ENCODE measurements around the gene WSCD1.

Gene WSCD1

DNA sequence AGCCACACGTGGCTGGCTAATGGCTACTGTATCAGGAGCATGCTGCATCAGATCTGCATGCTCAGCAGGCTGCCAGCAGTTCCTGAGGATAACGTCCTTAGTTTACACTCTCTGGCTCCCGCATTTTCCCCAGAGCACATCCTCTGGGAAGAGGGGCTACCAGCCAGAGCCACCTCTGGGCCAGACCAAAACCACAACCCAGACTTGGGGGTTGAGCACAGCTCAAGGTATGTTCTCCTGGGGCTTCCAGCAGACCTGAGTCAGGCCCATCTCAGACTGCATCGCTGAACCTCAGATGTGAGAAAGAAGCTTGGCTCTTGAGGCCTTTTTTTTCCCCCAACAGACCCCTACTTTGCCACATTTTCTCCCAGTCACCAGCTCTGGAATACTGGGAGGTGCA is 23.7 kb upstream of the WSCD1 start:
- no peak for TF ChIP-seq ZNF302 (tag by site-specific recombination; IDR thresholded peaks at IDR 0.05; ENCODE audit: low read depth)
- no peak for TF ChIP-seq GLI4 (tag by site-specific recombination; IDR thresholded peaks at IDR 0.05)
- no peak for TF ChIP-seq ZFP37 (tag by site-specific recombination; IDR thresholded peaks at IDR 0.05)
- TF ChIP-seq KLF7 (tag by site-specific recombination; IDR thresholded peaks at IDR 0.05; ENCODE audit: borderline replicate concordance), result no peak
- TF ChIP-seq, protein P1, sequence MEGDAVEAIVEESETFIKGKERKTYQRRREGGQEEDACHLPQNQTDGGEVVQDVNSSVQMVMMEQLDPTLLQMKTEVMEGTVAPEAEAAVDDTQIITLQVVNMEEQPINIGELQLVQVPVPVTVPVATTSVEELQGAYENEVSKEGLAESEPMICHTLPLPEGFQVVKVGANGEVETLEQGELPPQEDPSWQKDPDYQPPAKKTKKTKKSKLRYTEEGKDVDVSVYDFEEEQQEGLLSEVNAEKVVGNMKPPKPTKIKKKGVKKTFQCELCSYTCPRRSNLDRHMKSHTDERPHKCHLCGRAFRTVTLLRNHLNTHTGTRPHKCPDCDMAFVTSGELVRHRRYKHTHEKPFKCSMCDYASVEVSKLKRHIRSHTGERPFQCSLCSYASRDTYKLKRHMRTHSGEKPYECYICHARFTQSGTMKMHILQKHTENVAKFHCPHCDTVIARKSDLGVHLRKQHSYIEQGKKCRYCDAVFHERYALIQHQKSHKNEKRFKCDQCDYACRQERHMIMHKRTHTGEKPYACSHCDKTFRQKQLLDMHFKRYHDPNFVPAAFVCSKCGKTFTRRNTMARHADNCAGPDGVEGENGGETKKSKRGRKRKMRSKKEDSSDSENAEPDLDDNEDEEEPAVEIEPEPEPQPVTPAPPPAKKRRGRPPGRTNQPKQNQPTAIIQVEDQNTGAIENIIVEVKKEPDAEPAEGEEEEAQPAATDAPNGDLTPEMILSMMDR (tag by site-specific recombination; IDR thresholded peaks at IDR 0.05), result no peak
- Histone ChIP-seq H3K27ac (ENCODE audit: extremely low read depth, low read depth, low read length) (no peak overlapping the region), H3K4me1 (ENCODE audit: control insufficient read depth, insufficient read depth, low read length) (no peaks in the 10 kb centered on the region), H3K36me3 (ENCODE audit: control insufficient read depth in 2 of 2, insufficient read depth in 1 of 2, low read length in 2 of 2) (no peaks in the 10 kb centered on the region), H3K9me3 (ENCODE audit: control insufficient read depth, insufficient read depth, low read depth, low read length) (no peaks in the 10 kb centered on the region), H3K4me3 (ENCODE audit: low read depth, low read length) (no peak overlapping the region)
- CTCF ChIA-PET, result no interaction called here
- POLR2A ChIA-PET, result no interaction called here

DNA sequence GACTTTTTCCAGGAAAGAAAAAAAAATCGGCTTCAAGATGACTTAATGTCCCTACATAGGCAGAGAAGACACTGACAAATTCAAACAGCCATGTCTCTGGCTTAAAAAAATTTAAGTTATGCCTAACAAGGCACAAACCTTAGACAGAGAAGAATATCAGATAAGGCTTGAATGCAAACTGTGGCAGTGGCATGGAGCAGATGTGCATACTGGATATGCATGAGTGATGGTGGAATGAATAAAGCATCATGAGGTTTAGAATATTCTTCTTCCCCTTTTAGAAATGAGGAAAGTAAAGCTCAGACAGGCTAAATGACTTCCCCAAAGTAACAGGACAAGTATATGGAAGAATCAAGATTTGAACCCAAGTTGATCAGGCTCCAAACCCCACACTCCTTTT is 23.2 kb upstream of the WSCD1 start:
- no peaks in the 10 kb centered on the region for H3K36me3 ChIP-seq (ENCODE audit: control insufficient read depth in 2 of 2, insufficient read depth in 1 of 2, low read length in 2 of 2)
- no peaks in the 10 kb centered on the region for H3K9me3 ChIP-seq (ENCODE audit: control insufficient read depth, insufficient read depth, low read depth, low read length)
- no peaks in the 10 kb centered on the region for H3K4me1 ChIP-seq (ENCODE audit: control insufficient read depth, insufficient read depth, low read length)
- no peak overlapping the region for H3K27ac ChIP-seq (ENCODE audit: extremely low read depth, low read depth, low read length)
- TF ChIP-seq ZFHX2 (tag by site-specific recombination; conservative IDR thresholded peaks at IDR 0.05), result no peak
- TF ChIP-seq OVOL3 (tag by site-specific recombination; IDR thresholded peaks at IDR 0.05), result no peak
- no peak overlapping the region for H3K4me3 ChIP-seq (ENCODE audit: low read depth, low read length)
- ChIA-PET CTCF (no interaction called here), POLR2A (no interaction called here)

DNA sequence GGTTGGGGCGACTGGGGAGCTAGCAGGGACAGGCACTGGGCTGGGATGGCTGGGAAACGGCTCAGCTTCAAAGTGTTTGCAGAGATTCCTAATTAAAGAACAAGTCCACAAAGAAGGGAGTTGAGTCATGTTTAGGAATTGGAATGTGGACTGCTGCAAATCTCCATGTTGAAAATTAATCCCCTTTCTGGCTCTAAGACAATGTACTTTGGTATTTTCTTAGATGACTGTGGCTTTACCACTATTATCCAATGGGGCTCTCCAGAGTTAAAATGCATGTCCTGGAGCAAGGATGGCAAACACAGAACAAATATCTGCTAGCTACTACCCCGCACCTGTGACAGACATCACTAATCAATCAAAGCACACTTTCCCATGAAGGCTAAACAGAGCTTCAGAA is 22.2 kb upstream of the WSCD1 start:
- POLR2A ChIA-PET, result interaction anchor here (0.6 kb wide), 2 partner anchors 8 to 1358 kb away, joined by 4 to 5 read pairs; no protein-coding TSS in a partner anchor
- CTCF ChIA-PET, result interaction anchor here (0.8 to 1.1 kb wide), 2 partner anchors 21 to 254 kb away, joined by 3 read pairs; no protein-coding TSS in a partner anchor
- H3K36me3 ChIP-seq (ENCODE audit: control insufficient read depth in 2 of 2, insufficient read depth in 1 of 2, low read length in 2 of 2), result no peaks in the 10 kb centered on the region
- TF ChIP-seq ZNF423 (tag by site-specific recombination; IDR thresholded peaks at IDR 0.05) (no peak), ZSCAN16 (tag by site-specific recombination; IDR thresholded peaks at IDR 0.05) (no peak), HOXA7 (CRISPR knock-in tag; IDR thresholded peaks at IDR 0.05; ENCODE audit: borderline replicate concordance) (no peak), ZNF23 (tag by site-specific recombination; IDR thresholded peaks at IDR 0.05; ENCODE audit: borderline replicate concordance) (no peak), ZNF221 (tag by site-specific recombination; IDR thresholded peaks at IDR 0.05; ENCODE audit: borderline replicate concordance) (no peak), OVOL3 (tag by site-specific recombination; IDR thresholded peaks at IDR 0.05) (no peak), KLF7 (tag by site-specific recombination; IDR thresholded peaks at IDR 0.05; ENCODE audit: borderline replicate concordance) (no peak), ZNF175 (tag by site-specific recombination; IDR thresholded peaks at IDR 0.05) (no peak), ZNF16 (tag by site-specific recombination; IDR thresholded peaks at IDR 0.05; ENCODE audit: low read depth) (no peak), ZNF433 (tag by site-specific recombination; IDR thresholded peaks at IDR 0.05; ENCODE audit: low read depth) (no peak), ZNF302 (tag by site-specific recombination; IDR thresholded peaks at IDR 0.05; ENCODE audit: low read depth) (no peak)
- TF ChIP-seq, protein P2, sequence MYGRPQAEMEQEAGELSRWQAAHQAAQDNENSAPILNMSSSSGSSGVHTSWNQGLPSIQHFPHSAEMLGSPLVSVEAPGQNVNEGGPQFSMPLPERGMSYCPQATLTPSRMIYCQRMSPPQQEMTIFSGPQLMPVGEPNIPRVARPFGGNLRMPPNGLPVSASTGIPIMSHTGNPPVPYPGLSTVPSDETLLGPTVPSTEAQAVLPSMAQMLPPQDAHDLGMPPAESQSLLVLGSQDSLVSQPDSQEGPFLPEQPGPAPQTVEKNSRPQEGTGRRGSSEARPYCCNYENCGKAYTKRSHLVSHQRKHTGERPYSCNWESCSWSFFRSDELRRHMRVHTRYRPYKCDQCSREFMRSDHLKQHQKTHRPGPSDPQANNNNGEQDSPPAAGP (tag by site-specific recombination; IDR thresholded peaks at IDR 0.05), result no peak
- TF ChIP-seq, protein P3, sequence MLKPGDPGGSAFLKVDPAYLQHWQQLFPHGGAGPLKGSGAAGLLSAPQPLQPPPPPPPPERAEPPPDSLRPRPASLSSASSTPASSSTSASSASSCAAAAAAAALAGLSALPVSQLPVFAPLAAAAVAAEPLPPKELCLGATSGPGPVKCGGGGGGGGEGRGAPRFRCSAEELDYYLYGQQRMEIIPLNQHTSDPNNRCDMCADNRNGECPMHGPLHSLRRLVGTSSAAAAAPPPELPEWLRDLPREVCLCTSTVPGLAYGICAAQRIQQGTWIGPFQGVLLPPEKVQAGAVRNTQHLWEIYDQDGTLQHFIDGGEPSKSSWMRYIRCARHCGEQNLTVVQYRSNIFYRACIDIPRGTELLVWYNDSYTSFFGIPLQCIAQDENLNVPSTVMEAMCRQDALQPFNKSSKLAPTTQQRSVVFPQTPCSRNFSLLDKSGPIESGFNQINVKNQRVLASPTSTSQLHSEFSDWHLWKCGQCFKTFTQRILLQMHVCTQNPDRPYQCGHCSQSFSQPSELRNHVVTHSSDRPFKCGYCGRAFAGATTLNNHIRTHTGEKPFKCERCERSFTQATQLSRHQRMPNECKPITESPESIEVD (tag by site-specific recombination; IDR thresholded peaks at IDR 0.05), result no peak
- TF ChIP-seq, protein P4, sequence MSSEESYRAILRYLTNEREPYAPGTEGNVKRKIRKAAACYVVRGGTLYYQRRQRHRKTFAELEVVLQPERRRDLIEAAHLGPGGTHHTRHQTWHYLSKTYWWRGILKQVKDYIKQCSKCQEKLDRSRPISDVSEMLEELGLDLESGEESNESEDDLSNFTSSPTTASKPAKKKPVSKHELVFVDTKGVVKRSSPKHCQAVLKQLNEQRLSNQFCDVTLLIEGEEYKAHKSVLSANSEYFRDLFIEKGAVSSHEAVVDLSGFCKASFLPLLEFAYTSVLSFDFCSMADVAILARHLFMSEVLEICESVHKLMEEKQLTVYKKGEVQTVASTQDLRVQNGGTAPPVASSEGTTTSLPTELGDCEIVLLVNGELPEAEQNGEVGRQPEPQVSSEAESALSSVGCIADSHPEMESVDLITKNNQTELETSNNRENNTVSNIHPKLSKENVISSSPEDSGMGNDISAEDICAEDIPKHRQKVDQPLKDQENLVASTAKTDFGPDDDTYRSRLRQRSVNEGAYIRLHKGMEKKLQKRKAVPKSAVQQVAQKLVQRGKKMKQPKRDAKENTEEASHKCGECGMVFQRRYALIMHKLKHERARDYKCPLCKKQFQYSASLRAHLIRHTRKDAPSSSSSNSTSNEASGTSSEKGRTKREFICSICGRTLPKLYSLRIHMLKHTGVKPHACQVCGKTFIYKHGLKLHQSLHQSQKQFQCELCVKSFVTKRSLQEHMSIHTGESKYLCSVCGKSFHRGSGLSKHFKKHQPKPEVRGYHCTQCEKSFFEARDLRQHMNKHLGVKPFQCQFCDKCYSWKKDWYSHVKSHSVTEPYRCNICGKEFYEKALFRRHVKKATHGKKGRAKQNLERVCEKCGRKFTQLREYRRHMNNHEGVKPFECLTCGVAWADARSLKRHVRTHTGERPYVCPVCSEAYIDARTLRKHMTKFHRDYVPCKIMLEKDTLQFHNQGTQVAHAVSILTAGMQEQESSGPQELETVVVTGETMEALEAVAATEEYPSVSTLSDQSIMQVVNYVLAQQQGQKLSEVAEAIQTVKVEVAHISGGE (tag by site-specific recombination; conservative IDR thresholded peaks at IDR 0.05; ENCODE audit: low read depth), result no peak
- no peaks in the 10 kb centered on the region for H3K9me3 ChIP-seq (ENCODE audit: control insufficient read depth, insufficient read depth, low read depth, low read length)
- H3K27ac ChIP-seq (ENCODE audit: extremely low read depth, low read depth, low read length), result no peak overlapping the region
- no peak overlapping the region for H3K4me3 ChIP-seq (ENCODE audit: low read depth, low read length)
- no peaks in the 10 kb centered on the region for H3K4me1 ChIP-seq (ENCODE audit: control insufficient read depth, insufficient read depth, low read length)

Measured in HEK293 (cell line).